ENCODE results near the gene PRSS36.

- TF ChIP-seq ZFP36 (IDR thresholded peaks at IDR 0.05; ENCODE audit: low read depth, low read length, partially characterized antibody) = no peak
- TF ChIP-seq, protein P1, sequence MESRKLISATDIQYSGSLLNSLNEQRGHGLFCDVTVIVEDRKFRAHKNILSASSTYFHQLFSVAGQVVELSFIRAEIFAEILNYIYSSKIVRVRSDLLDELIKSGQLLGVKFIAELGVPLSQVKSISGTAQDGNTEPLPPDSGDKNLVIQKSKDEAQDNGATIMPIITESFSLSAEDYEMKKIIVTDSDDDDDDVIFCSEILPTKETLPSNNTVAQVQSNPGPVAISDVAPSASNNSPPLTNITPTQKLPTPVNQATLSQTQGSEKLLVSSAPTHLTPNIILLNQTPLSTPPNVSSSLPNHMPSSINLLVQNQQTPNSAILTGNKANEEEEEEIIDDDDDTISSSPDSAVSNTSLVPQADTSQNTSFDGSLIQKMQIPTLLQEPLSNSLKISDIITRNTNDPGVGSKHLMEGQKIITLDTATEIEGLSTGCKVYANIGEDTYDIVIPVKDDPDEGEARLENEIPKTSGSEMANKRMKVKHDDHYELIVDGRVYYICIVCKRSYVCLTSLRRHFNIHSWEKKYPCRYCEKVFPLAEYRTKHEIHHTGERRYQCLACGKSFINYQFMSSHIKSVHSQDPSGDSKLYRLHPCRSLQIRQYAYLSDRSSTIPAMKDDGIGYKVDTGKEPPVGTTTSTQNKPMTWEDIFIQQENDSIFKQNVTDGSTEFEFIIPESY (CRISPR knock-in tag; IDR thresholded peaks at IDR 0.05) = no peak
- no peak for TF ChIP-seq CTCF (IDR thresholded peaks at IDR 0.05 in 2 of 3, conservative IDR thresholded peaks at IDR 0.05 in 1 of 3; ENCODE audit: insufficient read depth in 2 of 3, low read depth in 1 of 3, low read length in 3 of 3)
- no peak for TF ChIP-seq SP2 (IDR thresholded peaks at IDR 0.05; ENCODE audit: extremely low read depth, low read depth, low read length, poor library complexity, severe bottlenecking)
Measured at GRCh38 chr16:31093132-31093703, 56.6 kb downstream of the PRSS36 start.

Measured in K562 (cell line).